ENCODE results near the gene TRIO.

Gene TRIO

GRCh38 chr5:14458414-14458813, 315.3 kb downstream of the TRIO start:
- H3K4me3 ChIP-seq (ENCODE audit: low read depth in 1 of 2, low read length in 2 of 2): no peak overlapping the region
- H3K27ac ChIP-seq (ENCODE audit: low read depth, low read length): no peak overlapping the region
- H3K9me3 ChIP-seq (ENCODE audit: control insufficient read depth in 1 of 2, low read length in 2 of 2): no peaks in the 10 kb centered on the region
- peaks cover 18 to 34% of the 10 kb centered on the region in 2 donors for H3K36me3 ChIP-seq (ENCODE audit: control insufficient read depth in 1 of 2, insufficient read depth in 2 of 2, low read length in 2 of 2)
- no peak overlapping the region for H3K9ac ChIP-seq (ENCODE audit: low read depth in 1 of 2, low read length in 2 of 2)
- H3K4me1 ChIP-seq (ENCODE audit: control insufficient read depth in 1 of 2, insufficient read depth in 2 of 2, low read length in 2 of 2): peaks cover 0 to 3% of the 10 kb centered on the region in 2 donors
- H3K27me3 ChIP-seq (ENCODE audit: control insufficient read depth in 1 of 2, insufficient read depth in 2 of 2, low read length in 2 of 2): no peaks in the 10 kb centered on the region

- Histone ChIP-seq H3K36me3 (ENCODE audit: control insufficient read depth in 1 of 2, insufficient read depth in 2 of 2, low read length in 2 of 2) (peaks cover 13 to 33% of the 10 kb centered on the region in 2 donors), H3K4me3 (ENCODE audit: low read depth in 1 of 2, low read length in 2 of 2) (no peak overlapping the region), H3K27me3 (ENCODE audit: control insufficient read depth in 1 of 2, insufficient read depth in 2 of 2, low read length in 2 of 2) (no peaks in the 10 kb centered on the region)
Measured at GRCh38 chr5:14460844-14461398, 317.8 kb downstream of the TRIO start.

GRCh38 chr5:14462681-14463080, 319.5 kb downstream of the TRIO start:
- Histone ChIP-seq H3K4me3 (ENCODE audit: low read depth in 1 of 2, low read length in 2 of 2) (no peak overlapping the region), H3K27me3 (ENCODE audit: control insufficient read depth in 1 of 2, insufficient read depth in 2 of 2, low read length in 2 of 2) (no peaks in the 10 kb centered on the region), H3K4me1 (ENCODE audit: control insufficient read depth in 1 of 2, insufficient read depth in 2 of 2, low read length in 2 of 2) (peaks cover 6 to 14% of the 10 kb centered on the region in 2 donors), H3K27ac (ENCODE audit: low read depth, low read length) (no peak overlapping the region), H3K36me3 (ENCODE audit: control insufficient read depth in 1 of 2, insufficient read depth in 2 of 2, low read length in 2 of 2) (peaks cover 16 to 36% of the 10 kb centered on the region in 2 donors), H3K9me3 (ENCODE audit: control insufficient read depth in 1 of 2, low read length in 2 of 2) (no peaks in the 10 kb centered on the region), H3K9ac (ENCODE audit: low read depth in 1 of 2, low read length in 2 of 2) (no peak overlapping the region)

More at GRCh38 chr5:14460844-14461398, 317.8 kb downstream of the TRIO start:
- Histone ChIP-seq H3K9ac (ENCODE audit: low read depth in 1 of 2, low read length in 2 of 2) (no peak overlapping the region), H3K27ac (ENCODE audit: low read depth, low read length) (no peak overlapping the region), H3K9me3 (ENCODE audit: control insufficient read depth in 1 of 2, low read length in 2 of 2) (no peaks in the 10 kb centered on the region), H3K4me1 (ENCODE audit: control insufficient read depth in 1 of 2, insufficient read depth in 2 of 2, low read length in 2 of 2) (peaks cover 6 to 14% of the 10 kb centered on the region in 2 donors)

- Histone ChIP-seq H3K36me3 (ENCODE audit: control insufficient read depth in 1 of 2, insufficient read depth in 2 of 2, low read length in 2 of 2) (peaks cover 16 to 36% of the 10 kb centered on the region in 2 donors), H3K9me3 (ENCODE audit: control insufficient read depth in 1 of 2, low read length in 2 of 2) (no peaks in the 10 kb centered on the region), H3K27ac (ENCODE audit: low read depth, low read length) (no peak overlapping the region), H3K4me3 (ENCODE audit: low read depth in 1 of 2, low read length in 2 of 2) (no peak overlapping the region), H3K27me3 (ENCODE audit: control insufficient read depth in 1 of 2, insufficient read depth in 2 of 2, low read length in 2 of 2) (no peaks in the 10 kb centered on the region), H3K9ac (ENCODE audit: low read depth in 1 of 2, low read length in 2 of 2) (no peak overlapping the region), H3K4me1 (ENCODE audit: control insufficient read depth in 1 of 2, insufficient read depth in 2 of 2, low read length in 2 of 2) (peaks cover 6 to 14% of the 10 kb centered on the region in 2 donors)
Measured at GRCh38 chr5:14463629-14464028, 320.5 kb downstream of the TRIO start.

- H3K9me3 ChIP-seq (ENCODE audit: control insufficient read depth in 1 of 2, low read length in 2 of 2): no peaks in the 10 kb centered on the region
- no peak overlapping the region for H3K4me3 ChIP-seq (ENCODE audit: low read depth in 1 of 2, low read length in 2 of 2)
- peaks cover 6 to 14% of the 10 kb centered on the region in 2 donors for H3K4me1 ChIP-seq (ENCODE audit: control insufficient read depth in 1 of 2, insufficient read depth in 2 of 2, low read length in 2 of 2)
- H3K9ac ChIP-seq (ENCODE audit: low read depth in 1 of 2, low read length in 2 of 2): no peak overlapping the region
- H3K27me3 ChIP-seq (ENCODE audit: control insufficient read depth in 1 of 2, insufficient read depth in 2 of 2, low read length in 2 of 2): no peaks in the 10 kb centered on the region
- peaks cover 15 to 34% of the 10 kb centered on the region in 2 donors for H3K36me3 ChIP-seq (ENCODE audit: control insufficient read depth in 1 of 2, insufficient read depth in 2 of 2, low read length in 2 of 2)
- no peak overlapping the region for H3K27ac ChIP-seq (ENCODE audit: low read depth, low read length)
Measured at GRCh38 chr5:14464096-14464495, 321.0 kb downstream of the TRIO start.

GRCh38 chr5:14464671-14465070, 321.5 kb downstream of the TRIO start:
- peaks cover 11 to 31% of the 10 kb centered on the region in 2 donors for H3K36me3 ChIP-seq (ENCODE audit: control insufficient read depth in 1 of 2, insufficient read depth in 2 of 2, low read length in 2 of 2)
- H3K9me3 ChIP-seq (ENCODE audit: control insufficient read depth in 1 of 2, low read length in 2 of 2): no peaks in the 10 kb centered on the region
- H3K27ac ChIP-seq (ENCODE audit: low read depth, low read length): no peak overlapping the region
- H3K27me3 ChIP-seq (ENCODE audit: control insufficient read depth in 1 of 2, insufficient read depth in 2 of 2, low read length in 2 of 2): no peaks in the 10 kb centered on the region
- no peak overlapping the region for H3K9ac ChIP-seq (ENCODE audit: low read depth in 1 of 2, low read length in 2 of 2)
- H3K4me3 ChIP-seq (ENCODE audit: low read depth in 1 of 2, low read length in 2 of 2): no peak overlapping the region
- H3K4me1 ChIP-seq (ENCODE audit: control insufficient read depth in 1 of 2, insufficient read depth in 2 of 2, low read length in 2 of 2): peaks cover 6 to 14% of the 10 kb centered on the region in 2 donors

GRCh38 chr5:14465116-14465515, 322.0 kb downstream of the TRIO start:
- H3K9me3 ChIP-seq (ENCODE audit: control insufficient read depth in 1 of 2, low read length in 2 of 2): no peaks in the 10 kb centered on the region
- H3K9ac ChIP-seq (ENCODE audit: low read depth in 1 of 2, low read length in 2 of 2): no peak overlapping the region
- no peaks in the 10 kb centered on the region for H3K27me3 ChIP-seq (ENCODE audit: control insufficient read depth in 1 of 2, insufficient read depth in 2 of 2, low read length in 2 of 2)
- no peak overlapping the region for H3K27ac ChIP-seq (ENCODE audit: low read depth, low read length)
- H3K36me3 ChIP-seq (ENCODE audit: control insufficient read depth in 1 of 2, insufficient read depth in 2 of 2, low read length in 2 of 2): peaks cover 11 to 31% of the 10 kb centered on the region in 2 donors
- peaks cover 6 to 14% of the 10 kb centered on the region in 2 donors for H3K4me1 ChIP-seq (ENCODE audit: control insufficient read depth in 1 of 2, insufficient read depth in 2 of 2, low read length in 2 of 2)
- no peak overlapping the region for H3K4me3 ChIP-seq (ENCODE audit: low read depth in 1 of 2, low read length in 2 of 2)

- H3K9ac ChIP-seq (ENCODE audit: low read depth in 1 of 2, low read length in 2 of 2): no peak overlapping the region
- peaks cover 6 to 14% of the 10 kb centered on the region in 2 donors for H3K4me1 ChIP-seq (ENCODE audit: control insufficient read depth in 1 of 2, insufficient read depth in 2 of 2, low read length in 2 of 2)
- H3K27ac ChIP-seq (ENCODE audit: low read depth, low read length): no peak overlapping the region
- H3K27me3 ChIP-seq (ENCODE audit: control insufficient read depth in 1 of 2, insufficient read depth in 2 of 2, low read length in 2 of 2): no peaks in the 10 kb centered on the region
- no peaks in the 10 kb centered on the region for H3K9me3 ChIP-seq (ENCODE audit: control insufficient read depth in 1 of 2, low read length in 2 of 2)
- H3K36me3 ChIP-seq (ENCODE audit: control insufficient read depth in 1 of 2, insufficient read depth in 2 of 2, low read length in 2 of 2): peaks cover 11 to 28% of the 10 kb centered on the region in 2 donors
- H3K4me3 ChIP-seq (ENCODE audit: low read depth in 1 of 2, low read length in 2 of 2): no peak overlapping the region
Measured at GRCh38 chr5:14465776-14466175, 322.6 kb downstream of the TRIO start.

GRCh38 chr5:14467251-14467650, 324.1 kb downstream of the TRIO start:
- H3K4me3 ChIP-seq (ENCODE audit: low read depth in 1 of 2, low read length in 2 of 2): no peak overlapping the region
- H3K4me1 ChIP-seq (ENCODE audit: control insufficient read depth in 1 of 2, insufficient read depth in 2 of 2, low read length in 2 of 2): peaks cover 6 to 14% of the 10 kb centered on the region in 2 donors
- no peaks in the 10 kb centered on the region for H3K27me3 ChIP-seq (ENCODE audit: control insufficient read depth in 1 of 2, insufficient read depth in 2 of 2, low read length in 2 of 2)
- no peaks in the 10 kb centered on the region for H3K9me3 ChIP-seq (ENCODE audit: control insufficient read depth in 1 of 2, low read length in 2 of 2)
- no peak overlapping the region for H3K9ac ChIP-seq (ENCODE audit: low read depth in 1 of 2, low read length in 2 of 2)
- H3K27ac ChIP-seq (ENCODE audit: low read depth, low read length): no peak overlapping the region
- H3K36me3 ChIP-seq (ENCODE audit: control insufficient read depth in 1 of 2, insufficient read depth in 2 of 2, low read length in 2 of 2): peaks cover 16 to 23% of the 10 kb centered on the region in 2 donors

- H3K4me3 ChIP-seq (ENCODE audit: low read depth in 1 of 2, low read length in 2 of 2): no peak overlapping the region
Measured at GRCh38 chr5:14467886-14468285, 324.7 kb downstream of the TRIO start.

More at GRCh38 chr5:14467886-14468285, 324.7 kb downstream of the TRIO start:
- Histone ChIP-seq H3K9me3 (ENCODE audit: control insufficient read depth in 1 of 2, low read length in 2 of 2) (no peaks in the 10 kb centered on the region), H3K9ac (ENCODE audit: low read depth in 1 of 2, low read length in 2 of 2) (no peak overlapping the region), H3K27me3 (ENCODE audit: control insufficient read depth in 1 of 2, insufficient read depth in 2 of 2, low read length in 2 of 2) (no peaks in the 10 kb centered on the region), H3K36me3 (ENCODE audit: control insufficient read depth in 1 of 2, insufficient read depth in 2 of 2, low read length in 2 of 2) (peaks cover 13 to 22% of the 10 kb centered on the region in 2 donors), H3K4me1 (ENCODE audit: control insufficient read depth in 1 of 2, insufficient read depth in 2 of 2, low read length in 2 of 2) (peaks cover 6 to 14% of the 10 kb centered on the region in 2 donors), H3K27ac (ENCODE audit: low read depth, low read length) (no peak overlapping the region)

All from duodenal mucosa (tissue), 2 donors.